ELR (cell line): ENCODE measurements around the gene ACSM2B.
"Not testable (repeated sequence)": the region's sequence is repeated elsewhere in the genome, so short reads cannot be mapped to it uniquely, and the experiment has no call there.

ENCODE experiments used
- DNase-seq: peaks from one replicate; pipeline ENCODE4 v3.0.0-alpha.2; 2015; ENCODE audit warnings: low read depth

ACSM2B gene

GRCh38 chr16:20595068-20595467, 18.9 kb upstream of the ACSM2B start:
- DNase-seq, result not testable (repeated sequence)

GRCh38 chr16:20592780-20593179, 16.6 kb upstream of the ACSM2B start:
- not testable (repeated sequence) for DNase-seq

GRCh38 chr16:20589486-20589885, 13.3 kb upstream of the ACSM2B start:
- not testable (repeated sequence) for DNase-seq

GRCh38 chr16:20587645-20588074, 11.5 kb upstream of the ACSM2B start:
- not testable (repeated sequence) for DNase-seq

GRCh38 chr16:20586716-20587115, 10.5 kb upstream of the ACSM2B start:
- not testable (repeated sequence) for DNase-seq

- not testable (repeated sequence) for DNase-seq
Observed at GRCh38 chr16:20586112-20586511, 9.9 kb upstream of the ACSM2B start.

- DNase-seq, result not testable (repeated sequence)
Observed at GRCh38 chr16:20580487-20581259, 4.5 kb upstream of the ACSM2B start.

- not testable (repeated sequence) for DNase-seq
Observed at GRCh38 chr16:20578091-20578490, 1.9 kb upstream of the ACSM2B start.

- DNase-seq, result not testable (repeated sequence)
Observed at GRCh38 chr16:20569117-20569651, 7.0 kb downstream of the ACSM2B start.

GRCh38 chr16:20568404-20568803, 7.8 kb downstream of the ACSM2B start:
- no peak for DNase-seq

GRCh38 chr16:20566864-20567263, 9.3 kb downstream of the ACSM2B start:
- DNase-seq, result no peak

- DNase-seq, result not testable (repeated sequence)
Observed at GRCh38 chr16:20565334-20565733, 10.8 kb downstream of the ACSM2B start.

GRCh38 chr16:20564218-20564617, 11.9 kb downstream of the ACSM2B start:
- DNase-seq, result not testable (repeated sequence)

GRCh38 chr16:20555628-20556027, 20.5 kb downstream of the ACSM2B start:
- not testable (repeated sequence) for DNase-seq

GRCh38 chr16:20554689-20555088, 21.5 kb downstream of the ACSM2B start:
- DNase-seq, result not testable (repeated sequence)

GRCh38 chr16:20553493-20553892, 22.7 kb downstream of the ACSM2B start:
- DNase-seq, result not testable (repeated sequence)

GRCh38 chr16:20546951-20547350, 29.2 kb downstream of the ACSM2B start:
- DNase-seq, result not testable (repeated sequence)

GRCh38 chr16:20546278-20546853, 29.8 kb downstream of the ACSM2B start:
- not testable (repeated sequence) for DNase-seq

GRCh38 chr16:20540603-20541316, 35.4 kb downstream of the ACSM2B start:
- not testable (repeated sequence) for DNase-seq

GRCh38 chr16:20538687-20539086, 37.5 kb downstream of the ACSM2B start:
- DNase-seq, result no peak

GRCh38 chr16:20538181-20538580, 38.0 kb downstream of the ACSM2B start:
- DNase-seq, result no peak

- not testable (repeated sequence) for DNase-seq
Observed at GRCh38 chr16:20536669-20537068, 39.5 kb downstream of the ACSM2B start.
